K562 (cell line): ENCODE data around the gene LMO2. TPM values are rescaled to one million over a fixed set of nuclear protein-coding genes. Genes with fewer than 3 reads are reported as not detected.

Source experiments
- ATAC-seq: fragments of 200-7000 bp; cut with Tn5 transposase; 3 replicates; pipeline ENCODE4 v1.9.1; 2020; ENCODE audit warnings: moderate library complexity
- BruUV-seq: library from RNA; stranded (reverse); fragments of 400-500 nt; replicated peaks from 2 replicates; lab custom pipeline; 2021; lab: Mats Ljungman, UMichigan
- CTCF ChIA-PET: fragments of 300-600 bp; formaldehyde crosslinking; extraction: SDS; loops from one replicate; lab custom pipeline; 2021; ENCODE audit warnings: low intra/inter-chr PET ratio; lab: Yijun Ruan, JAX
- POLR2A ChIA-PET: fragments of 300-600, 350-650 bp; sonication (Branson Sonifier 250); formaldehyde crosslinking; extraction: SDS; loops from one replicate; lab custom pipeline; 2021; ENCODE audit warnings: antibody characterized with exemption, inconsistent platforms; lab: Yijun Ruan, JAX
- DNase-seq, 4 experiments: peaks; one replicate each; pipeline versions ENCODE4 v3.0.0 to v3.0.0-alpha.2; 2011 to 2018; ENCODE audit warnings: low spot score in 3 of 4, mixed read lengths in 3 of 4; ENCODE audit errors: extremely low read depth in 1 of 4
- FAIRE-seq: peaks from 2 replicates; lab custom pipeline; 2011; peaks lifted over from hg19 to GRCh38; lab: Jason Lieb, UNC
- H2AFZ ChIP-seq: 2 replicates; pipeline ENCODE4 v1.6.0; 2011; ENCODE audit warnings: low read depth, low read length, control low read depth, inconsistent platforms
- H3K27ac ChIP-seq: fragments of 200-600 bp; 3 replicates; pipeline ENCODE4 v1.8.0; 2011; ENCODE audit warnings: low read depth, mild to moderate bottlenecking, control low read depth, inconsistent platforms, low read length, moderate library complexity, mixed read lengths; ENCODE audit errors: extremely low read depth
- H3K27me3 ChIP-seq, 2 experiments: fragments of 300-600 bp in 1 of 2; 2 replicates in 1 of 2; 3 replicates in 1 of 2; pipeline versions ENCODE4 v1.6.0 to v1.8.0; 2011; ENCODE audit warnings: inconsistent platforms in 2 of 2, low read length in 2 of 2, mild to moderate bottlenecking in 1 of 2, mixed read lengths in 1 of 2, moderate library complexity in 1 of 2; ENCODE audit not compliant: control insufficient read depth in 2 of 2, insufficient read depth in 2 of 2
- H3K36me3 ChIP-seq: fragments of 300-600 bp; 3 replicates; pipeline ENCODE4 v1.8.0; 2011; ENCODE audit warnings: mild to moderate bottlenecking, low read length, inconsistent platforms; ENCODE audit not compliant: control insufficient read depth, insufficient read depth
- H3K4me1 ChIP-seq, 2 experiments: fragments of 200-600 bp in 1 of 2; replicated peaks in 1 of 2; 2 replicates in 1 of 2; 3 replicates in 1 of 2; pipeline versions ENCODE4 v1.5.1 to v1.8.0; 2011; ENCODE audit warnings: inconsistent platforms in 2 of 2, low read length in 2 of 2, mild to moderate bottlenecking in 1 of 2, mixed read lengths in 1 of 2, moderate library complexity in 1 of 2; ENCODE audit not compliant: control insufficient read depth in 2 of 2, insufficient read depth in 2 of 2
- H3K4me2 ChIP-seq: 2 replicates; pipeline ENCODE4 v1.6.1; 2011; ENCODE audit warnings: low read length, control low read depth, inconsistent platforms, mixed read lengths; ENCODE audit not compliant: insufficient read depth
- H3K4me3 ChIP-seq: fragments of 200-600 bp; sonication (generic), shearing (Covaris generic); 2 replicates; pipeline ENCODE4 v1.5.1; 2016; ENCODE audit warnings: control low read depth, inconsistent platforms
- H3K79me2 ChIP-seq: fragments of 200-600 bp; 3 replicates; pipeline ENCODE4 v1.8.0; 2011; ENCODE audit warnings: low read length, inconsistent platforms; ENCODE audit not compliant: control insufficient read depth, insufficient read depth
- H3K9ac ChIP-seq, 2 experiments: 2 replicates each; pipeline versions ENCODE4 v1.6.0 to v1.6.1; 2011; ENCODE audit warnings: low read depth in 2 of 2, low read length in 2 of 2, control low read depth in 1 of 2, inconsistent platforms in 1 of 2, mild to moderate bottlenecking in 1 of 2, mixed read lengths in 1 of 2; ENCODE audit not compliant: insufficient read depth in 1 of 2
- H3K9me1 ChIP-seq: one replicate; pipeline ENCODE4 v1.6.0; 2011; ENCODE audit warnings: inconsistent platforms, mild to moderate bottlenecking, low read length, moderate library complexity; ENCODE audit not compliant: control insufficient read depth, insufficient read depth
- H3K9me3 ChIP-seq: replicated peaks from 2 replicates; pipeline ENCODE4 v1.5.1; 2011; ENCODE audit warnings: low read depth, low read length, inconsistent platforms; ENCODE audit not compliant: control insufficient read depth, insufficient read depth
- H4K20me1 ChIP-seq: replicated peaks from 2 replicates; pipeline ENCODE4 v1.6.1; 2011; ENCODE audit warnings: low read length, inconsistent platforms, mixed read lengths; ENCODE audit not compliant: control insufficient read depth, insufficient read depth
- ATF7 ChIP-seq: fragments of 450-650 bp; IDR thresholded peaks from 2 replicates; pipeline ENCODE4 v1.7.1; 2014; ENCODE audit warnings: mild to moderate bottlenecking, moderate library complexity
- DPF2 ChIP-seq: fragments of 450-650 bp; IDR thresholded peaks from 2 replicates; pipeline ENCODE4 v1.6.1; 2016
- NR4A1 ChIP-seq, 2 experiments: fragments of 250-450 bp in 1 of 2; fragments of 450-650 bp in 1 of 2; sonication (Bioruptor Pico) in 1 of 2; IDR thresholded peaks; 2 replicates each; pipeline versions ENCODE4 v1.4.0 to v1.6.1; 2016 to 2020; ENCODE audit warnings: mild to moderate bottlenecking in 2 of 2, missing compliant biosample characterization in 1 of 2, missing genetic modification characterization in 1 of 2, moderate library complexity in 1 of 2
- RBM15 ChIP-seq: fragments of 200-400 bp; formaldehyde crosslinking; IDR thresholded peaks from 2 replicates; pipeline ENCODE4 v1.6.1; 2018; ENCODE audit warnings: mild to moderate bottlenecking, low read length, moderate library complexity; ENCODE audit not compliant: insufficient read depth
- TCFL5 ChIP-seq: fragments of 250-450 bp; sonication (Bioruptor Pico); conservative IDR thresholded peaks from 2 replicates; pipeline ENCODE4 v1.6.1; 2021; ENCODE audit warnings: mild to moderate bottlenecking, moderate library complexity, matching md5 sums
- ZNF444 ChIP-seq: fragments of 250-450 bp; sonication (Bioruptor Pico); IDR thresholded peaks from 2 replicates; pipeline ENCODE4 v1.4.0; 2020; ENCODE audit warnings: mild to moderate bottlenecking, moderate library complexity
- WGBS: fragments of 100-300 bp; shearing (Covaris generic); methylation state at CpG from one replicate; pipeline ENCODE4 v1.1.6; 2016; ENCODE audit warnings: low coverage, mixed read lengths; ENCODE audit not compliant: insufficient coverage; ENCODE audit errors: missing lambda C conversion rate; 5-methylcytosine and 5-hydroxymethylcytosine counted together
- in situ Hi-C: fragments of 300-500 bp; cut with MboI; formaldehyde crosslinking; loops from 4 replicates; pipeline ENCODE4 v1.15.0; 2018; ENCODE audit warnings: inconsistent platforms, mixed read lengths
- intact Hi-C: fragments of 100-400 bp; cut with micrococcal nuclease; formaldehyde crosslinking; loops from 2 replicates; pipeline ENCODE4 v1.14.2; 2022
- polyA plus RNA-seq, 8 experiments: library from polyadenylated mRNA; depleted of rRNA in 4 of 8; stranded (reverse) in 5 of 8; unstranded in 3 of 8; fragments of >200 nt; fragmentation: Nextera tagmentation in 2 of 8; fragmentation: Illumina TruSeq in 1 of 8; extraction: Ambion mirVana in 2 of 8; extraction: Trizol in 1 of 8; gene quantifications; 2 replicates each; pipeline versions ENCODE4 v1.2.1 to v1.2.3, GENCODE V29; 2011 to 2014; ENCODE audit warnings: inconsistent platforms in 1 of 8, missing spikeins in 1 of 8
- total RNA-seq, 7 experiments: library from RNA; depleted of rRNA in 6 of 7; stranded (reverse); fragments of >200 nt in 6 of 7; fragmentation: Illumina TruSeq in 2 of 7; extraction: Trizol in 2 of 7; gene quantifications; 2 replicates each; pipeline versions ENCODE4 v1.2.1 to v1.2.3, GENCODE V29; 2011 to 2021; ENCODE audit warnings: low replicate concordance in 1 of 7
- TF ChIP-seq, protein P1 (sequence below): sonication (generic); formaldehyde crosslinking; IDR thresholded peaks from 2 replicates; pipeline ENCODE4 v1.8.0; 2023; ENCODE audit warnings: mild to moderate bottlenecking, missing genetic modification reagents
- TF ChIP-seq, protein P2 (sequence below): sonication (generic); formaldehyde crosslinking; IDR thresholded peaks from 2 replicates; pipeline ENCODE4 v1.8.0; 2022; ENCODE audit warnings: missing genetic modification reagents, mild to moderate bottlenecking, moderate library complexity, borderline replicate concordance
- TF ChIP-seq, protein P3 (sequence below): fragments of 450-650 bp; IDR thresholded peaks from 2 replicates; pipeline ENCODE4 v1.6.1; 2018; ENCODE audit warnings: mild to moderate bottlenecking, low read depth; ENCODE audit not compliant: partially characterized antibody
- TF ChIP-seq, protein P4 (sequence below): fragments of 450-650 bp; IDR thresholded peaks from 2 replicates; pipeline ENCODE4 v1.6.1; 2017; ENCODE audit warnings: mild to moderate bottlenecking, moderate library complexity

Gene LMO2
- total and polyA plus RNA-seq, 9 of the 15 experiments (the other 6 are each of a cell fraction or from before 2014, with no cell fraction given) = 6.9 to 126 (median 91.5) TPM

DNA sequence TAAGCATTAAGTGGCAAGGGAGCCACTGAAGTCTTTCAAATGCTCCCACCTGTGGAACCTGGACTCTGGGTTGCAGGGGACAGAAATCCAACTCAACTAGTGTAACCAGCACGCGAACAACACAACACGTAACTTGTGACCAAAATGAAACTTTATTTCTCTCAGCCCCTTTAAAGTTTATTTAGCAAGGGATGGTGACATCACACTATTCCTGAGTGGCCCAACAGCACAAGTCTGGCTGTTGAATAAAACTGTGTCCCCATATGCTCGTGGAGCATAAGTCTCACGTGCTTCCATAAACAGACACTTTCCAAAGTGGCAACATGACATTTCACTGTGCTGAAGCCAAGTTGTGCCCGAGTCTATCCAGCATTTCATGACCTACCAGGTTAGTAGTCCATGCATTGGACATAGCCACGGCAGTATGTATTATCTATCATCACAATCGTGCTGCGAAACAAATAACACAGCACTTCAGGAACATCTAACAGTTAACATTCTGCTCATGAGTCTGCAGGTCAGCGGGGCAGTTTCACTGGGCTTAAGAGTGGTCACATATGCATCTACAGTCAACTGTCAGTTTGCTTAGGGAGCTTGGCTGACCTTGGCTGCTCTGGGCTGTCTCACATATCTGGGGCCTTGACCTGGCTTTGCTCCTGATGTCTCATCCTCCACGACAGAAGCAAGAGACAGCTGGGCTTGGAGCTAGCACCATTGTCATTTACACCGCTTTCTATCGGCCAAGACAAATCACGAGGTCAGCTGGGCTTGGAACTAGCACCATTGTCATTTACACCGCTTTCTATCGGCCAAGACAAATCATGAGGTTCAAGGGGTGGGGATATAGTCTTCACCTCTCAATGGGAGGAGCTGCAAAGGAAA is 35.0 kb upstream of the LMO2 start:
- H3K79me2 ChIP-seq = no peaks in the 10 kb centered on the region
- peaks cover 4 to 18% of the 10 kb centered on the region in 2 experiments; a peak in 3 of 5 replicates for H3K4me1 ChIP-seq
- peaks cover 10% of the 10 kb centered on the region; the same call in 1 of the 2 replicates for H3K9me3 ChIP-seq
- in situ Hi-C loops (no loop called here), intact Hi-C loops (no loop called here)
- H3K27me3 ChIP-seq = no peaks in the 10 kb centered on the region
- DNase-seq = peak in 2 of 4 experiments; percentile 48 to 71
- WGBS = 35% methylated on average over 16 of the region's 16 CpGs
- ChIA-PET POLR2A (interaction anchor here (0.5 to 1.8 kb wide), 5 partner anchors 9 to 35 kb away, joined by 3 to 7 read pairs (median 3); partner anchors contain the start of gene LMO2), CTCF (interaction anchor here (0.6 kb wide), 1 partner anchor 807 kb away, joined by 3 read pairs; no protein-coding TSS in a partner anchor)
- H2AFZ ChIP-seq = peak overlapping the region; percentile 94
- peak overlapping the region; percentile 64 for H3K4me2 ChIP-seq
- no TSS peak for BruUV-seq
- H4K20me1 ChIP-seq = no peaks in the 10 kb centered on the region
- no peaks in the 10 kb centered on the region for H3K36me3 ChIP-seq
- peak overlapping the region; percentile 41 to 70; a peak in 3 of 4 replicates for H3K9ac ChIP-seq
- FAIRE-seq = peak; percentile 89
- H3K4me3 ChIP-seq = no peak overlapping the region
- H3K9me1 ChIP-seq = no peaks in the 10 kb centered on the region
- H3K27ac ChIP-seq = peak overlapping the region; percentile 40
- peak; percentile 76 for ATAC-seq
- TF ChIP-seq TCFL5 (no peak), RBM15 (no peak), NR4A1 (CRISPR knock-in tag; IDR thresholded peaks at IDR 0.05) (no peak), NR4A1 (tag; IDR thresholded peaks at IDR 0.05) (peak; percentile 56; the same call in 1 of the 2 replicates), DPF2 (peak; percentile 49; the same call in 1 of the 2 replicates), ZNF444 (CRISPR knock-in tag) (no peak), ATF7 (peak; percentile 48; the same call in 1 of the 2 replicates)
- TF ChIP-seq, protein P1, sequence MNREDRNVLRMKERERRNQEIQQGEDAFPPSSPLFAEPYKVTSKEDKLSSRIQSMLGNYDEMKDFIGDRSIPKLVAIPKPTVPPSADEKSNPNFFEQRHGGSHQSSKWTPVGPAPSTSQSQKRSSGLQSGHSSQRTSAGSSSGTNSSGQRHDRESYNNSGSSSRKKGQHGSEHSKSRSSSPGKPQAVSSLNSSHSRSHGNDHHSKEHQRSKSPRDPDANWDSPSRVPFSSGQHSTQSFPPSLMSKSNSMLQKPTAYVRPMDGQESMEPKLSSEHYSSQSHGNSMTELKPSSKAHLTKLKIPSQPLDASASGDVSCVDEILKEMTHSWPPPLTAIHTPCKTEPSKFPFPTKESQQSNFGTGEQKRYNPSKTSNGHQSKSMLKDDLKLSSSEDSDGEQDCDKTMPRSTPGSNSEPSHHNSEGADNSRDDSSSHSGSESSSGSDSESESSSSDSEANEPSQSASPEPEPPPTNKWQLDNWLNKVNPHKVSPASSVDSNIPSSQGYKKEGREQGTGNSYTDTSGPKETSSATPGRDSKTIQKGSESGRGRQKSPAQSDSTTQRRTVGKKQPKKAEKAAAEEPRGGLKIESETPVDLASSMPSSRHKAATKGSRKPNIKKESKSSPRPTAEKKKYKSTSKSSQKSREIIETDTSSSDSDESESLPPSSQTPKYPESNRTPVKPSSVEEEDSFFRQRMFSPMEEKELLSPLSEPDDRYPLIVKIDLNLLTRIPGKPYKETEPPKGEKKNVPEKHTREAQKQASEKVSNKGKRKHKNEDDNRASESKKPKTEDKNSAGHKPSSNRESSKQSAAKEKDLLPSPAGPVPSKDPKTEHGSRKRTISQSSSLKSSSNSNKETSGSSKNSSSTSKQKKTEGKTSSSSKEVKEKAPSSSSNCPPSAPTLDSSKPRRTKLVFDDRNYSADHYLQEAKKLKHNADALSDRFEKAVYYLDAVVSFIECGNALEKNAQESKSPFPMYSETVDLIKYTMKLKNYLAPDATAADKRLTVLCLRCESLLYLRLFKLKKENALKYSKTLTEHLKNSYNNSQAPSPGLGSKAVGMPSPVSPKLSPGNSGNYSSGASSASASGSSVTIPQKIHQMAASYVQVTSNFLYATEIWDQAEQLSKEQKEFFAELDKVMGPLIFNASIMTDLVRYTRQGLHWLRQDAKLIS = no peak
- TF ChIP-seq, protein P2, sequence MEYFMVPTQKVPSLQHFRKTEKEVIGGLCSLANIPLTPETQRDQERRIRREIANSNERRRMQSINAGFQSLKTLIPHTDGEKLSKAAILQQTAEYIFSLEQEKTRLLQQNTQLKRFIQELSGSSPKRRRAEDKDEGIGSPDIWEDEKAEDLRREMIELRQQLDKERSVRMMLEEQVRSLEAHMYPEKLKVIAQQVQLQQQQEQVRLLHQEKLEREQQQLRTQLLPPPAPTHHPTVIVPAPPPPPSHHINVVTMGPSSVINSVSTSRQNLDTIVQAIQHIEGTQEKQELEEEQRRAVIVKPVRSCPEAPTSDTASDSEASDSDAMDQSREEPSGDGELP = peak; percentile 62
- TF ChIP-seq, protein P3, sequence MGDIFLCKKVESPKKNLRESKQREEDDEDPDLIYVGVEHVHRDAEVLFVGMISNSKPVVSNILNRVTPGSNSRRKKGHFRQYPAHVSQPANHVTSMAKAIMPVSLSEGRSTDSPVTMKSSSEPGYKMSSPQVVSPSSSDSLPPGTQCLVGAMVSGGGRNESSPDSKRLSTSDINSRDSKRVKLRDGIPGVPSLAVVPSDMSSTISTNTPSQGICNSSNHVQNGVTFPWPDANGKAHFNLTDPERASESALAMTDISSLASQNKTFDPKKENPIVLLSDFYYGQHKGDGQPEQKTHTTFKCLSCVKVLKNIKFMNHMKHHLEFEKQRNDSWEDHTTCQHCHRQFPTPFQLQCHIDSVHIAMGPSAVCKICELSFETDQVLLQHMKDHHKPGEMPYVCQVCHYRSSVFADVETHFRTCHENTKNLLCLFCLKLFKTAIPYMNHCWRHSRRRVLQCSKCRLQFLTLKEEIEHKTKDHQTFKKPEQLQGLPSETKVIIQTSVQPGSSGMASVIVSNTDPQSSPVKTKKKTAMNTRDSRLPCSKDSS = no peak
- TF ChIP-seq, protein P4, sequence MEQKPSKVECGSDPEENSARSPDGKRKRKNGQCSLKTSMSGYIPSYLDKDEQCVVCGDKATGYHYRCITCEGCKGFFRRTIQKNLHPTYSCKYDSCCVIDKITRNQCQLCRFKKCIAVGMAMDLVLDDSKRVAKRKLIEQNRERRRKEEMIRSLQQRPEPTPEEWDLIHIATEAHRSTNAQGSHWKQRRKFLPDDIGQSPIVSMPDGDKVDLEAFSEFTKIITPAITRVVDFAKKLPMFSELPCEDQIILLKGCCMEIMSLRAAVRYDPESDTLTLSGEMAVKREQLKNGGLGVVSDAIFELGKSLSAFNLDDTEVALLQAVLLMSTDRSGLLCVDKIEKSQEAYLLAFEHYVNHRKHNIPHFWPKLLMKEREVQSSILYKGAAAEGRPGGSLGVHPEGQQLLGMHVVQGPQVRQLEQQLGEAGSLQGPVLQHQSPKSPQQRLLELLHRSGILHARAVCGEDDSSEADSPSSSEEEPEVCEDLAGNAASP = no peak
